HCT116 (cell line): ENCODE measurements around the gene RIPPLY2. TPM values are rescaled to one million over a fixed set of nuclear protein-coding genes. Genes with fewer than 3 reads are reported as not detected.
"Not testable (repeated sequence)": the region's sequence is repeated elsewhere in the genome, so short reads cannot be mapped to it uniquely, and the experiment has no call there.

Experiments used
- ATAC-seq: fragments of 200-7000 bp; cut with Tn5 transposase; 2 replicates; pipeline ENCODE4 v1.9.1; 2020; ENCODE audit warnings: mild to moderate bottlenecking, moderate library complexity
- BruUV-seq: library from RNA; stranded (reverse); fragments of 400-500 nt; replicated peaks from 2 replicates; lab custom pipeline; 2021; lab: Mats Ljungman, UMichigan
- CTCF ChIA-PET: fragments of 300-600 bp; sonication (Branson Sonifier 250); formaldehyde crosslinking; loops from one replicate; lab custom pipeline; 2021; ENCODE audit warnings: antibody characterized with exemption; lab: Charles Lee
- POLR2A ChIA-PET: fragments of 300-600, 350-600 bp; sonication (Branson Sonifier 250); formaldehyde crosslinking; loops from one replicate; lab custom pipeline; 2021; ENCODE audit warnings: antibody characterized with exemption; lab: Charles Lee
- RAD21 ChIA-PET, 2 experiments: fragments of 300-600 bp; sonication (Branson Sonifier 250); formaldehyde crosslinking; loops; one replicate each; lab custom pipeline; 2023; ENCODE audit warnings: low total read pairs in 2 of 2; ENCODE audit not compliant: uncharacterized antibody in 2 of 2, unreplicated experiment in 2 of 2, low non-redundant PET in 1 of 2; lab: Charles Lee
- DNase-seq: peaks from one replicate; pipeline ENCODE4 v3.0.0-alpha.2; 2010; ENCODE audit warnings: low read depth, low spot score
- H2AFZ ChIP-seq: fragments of 200-600 bp; shearing (Covaris generic), sonication (generic); 2 replicates; pipeline ENCODE4 v1.6.1; 2017; ENCODE audit warnings: low read depth, mixed run types, mixed read lengths, antibody characterized with exemption, low read length; ENCODE audit not compliant: poor library complexity, severe bottlenecking
- H3K27ac ChIP-seq: 2 replicates; pipeline ENCODE4 v1.5.1; 2012; ENCODE audit warnings: low read depth, low read length
- H3K27me3 ChIP-seq: fragments of 200-600 bp; sonication (generic); 2 replicates; pipeline ENCODE4 v1.6.1; 2016; ENCODE audit warnings: mixed run types, low read length, mixed read lengths; ENCODE audit not compliant: insufficient read depth
- H3K36me3 ChIP-seq, 2 experiments: fragments of 200-500 bp in 1 of 2; fragments of 200-600 bp in 1 of 2; sonication (Bioruptor generic) in 1 of 2; sonication (generic) in 1 of 2; 2 replicates each; pipeline versions ENCODE4 v1.5.1 to v1.6.1; 2014 to 2016; ENCODE audit warnings: low read length in 2 of 2, inconsistent platforms in 1 of 2, mixed read lengths in 1 of 2, mixed run types in 1 of 2; ENCODE audit not compliant: insufficient read depth in 2 of 2, control insufficient read depth in 1 of 2
- H3K4me1 ChIP-seq, 2 experiments: fragments of 200-600 bp in 1 of 2; sonication (generic) in 1 of 2; 2 replicates each; pipeline versions ENCODE4 v1.5.1 to v1.6.1; 2012 to 2017; ENCODE audit warnings: low read length in 2 of 2, inconsistent platforms in 1 of 2, mild to moderate bottlenecking in 1 of 2, mixed read lengths in 1 of 2, mixed run types in 1 of 2, moderate library complexity in 1 of 2; ENCODE audit not compliant: insufficient read depth in 2 of 2, control insufficient read depth in 1 of 2
- H3K4me2 ChIP-seq: fragments of 200-600 bp; sonication (generic); 2 replicates; pipeline ENCODE4 v1.6.1; 2017; ENCODE audit warnings: mixed run types, low read length, mixed read lengths
- H3K4me3 ChIP-seq, 2 experiments: fragments of 200-600 bp in 1 of 2; sonication (generic) in 1 of 2; replicated peaks in 1 of 2; 2 replicates each; pipeline ENCODE4 v1.5.1; 2011 to 2016; ENCODE audit warnings: low read length in 2 of 2, control low read depth in 1 of 2, low read depth in 1 of 2, mild to moderate bottlenecking in 1 of 2, mixed read lengths in 1 of 2, mixed run types in 1 of 2
- H3K79me2 ChIP-seq: fragments of 200-600 bp; sonication (generic); 2 replicates; pipeline ENCODE4 v1.6.1; 2017; ENCODE audit warnings: mild to moderate bottlenecking, mixed run types, low read length, moderate library complexity, mixed read lengths; ENCODE audit not compliant: insufficient read depth
- H3K9ac ChIP-seq: fragments of 200-600 bp; sonication (generic); 2 replicates; pipeline ENCODE4 v1.6.1; 2016; ENCODE audit warnings: low read length, mixed read lengths
- H3K9me2 ChIP-seq: fragments of 200-600 bp; sonication (generic), shearing (Covaris generic); 2 replicates; pipeline ENCODE4 v1.6.1; 2017; ENCODE audit warnings: mixed run types, mild to moderate bottlenecking, moderate library complexity; ENCODE audit not compliant: insufficient read depth
- H3K9me3 ChIP-seq, 2 experiments: fragments of 200-500 bp in 1 of 2; fragments of 200-600 bp in 1 of 2; sonication (Bioruptor generic) in 1 of 2; sonication (generic) in 1 of 2; 2 replicates each; pipeline ENCODE4 v1.6.1; 2014 to 2017; ENCODE audit warnings: low read length in 2 of 2, mixed read lengths in 2 of 2, inconsistent platforms in 1 of 2, low read depth in 1 of 2, mild to moderate bottlenecking in 1 of 2, mixed run types in 1 of 2, moderate library complexity in 1 of 2; ENCODE audit not compliant: control insufficient read depth in 1 of 2, insufficient read depth in 1 of 2
- H4K20me1 ChIP-seq: fragments of 200-600 bp; sonication (generic), shearing (Covaris generic); 2 replicates; pipeline ENCODE4 v1.6.1; 2017; ENCODE audit warnings: mixed run types, mild to moderate bottlenecking, moderate library complexity; ENCODE audit not compliant: insufficient read depth
- FOSL1 ChIP-seq: IDR thresholded peaks from 2 replicates; pipeline ENCODE4 v1.6.1; 2012; ENCODE audit warnings: low read depth
- MAX ChIP-seq: IDR thresholded peaks from 2 replicates; pipeline ENCODE4 v1.6.1; 2012
- POLR2A ChIP-seq: IDR thresholded peaks from 2 replicates; pipeline ENCODE4 v1.7.0; 2011; ENCODE audit warnings: borderline replicate concordance; ENCODE audit not compliant: insufficient read depth, insufficient read length; ENCODE audit errors: extremely low read depth
- RAD21 ChIP-seq: IDR thresholded peaks from 2 replicates; pipeline ENCODE4 v1.6.1; 2012; ENCODE audit warnings: low read depth, mild to moderate bottlenecking
- SP1 ChIP-seq: IDR thresholded peaks from 2 replicates; pipeline ENCODE4 v1.6.1; 2012; ENCODE audit warnings: low read depth
- TCF7L2 ChIP-seq: IDR thresholded peaks from 2 replicates; pipeline ENCODE4 v1.7.0; 2011; ENCODE audit warnings: borderline replicate concordance, inconsistent platforms; ENCODE audit not compliant: insufficient read depth, insufficient read length; ENCODE audit errors: extremely low read depth
- ZBTB33 ChIP-seq: IDR thresholded peaks from 2 replicates; pipeline ENCODE4 v1.6.1; 2011; ENCODE audit warnings: mild to moderate bottlenecking, low read length, moderate library complexity; ENCODE audit not compliant: insufficient replicate concordance; ENCODE audit errors: extremely low read depth
- ZNF274 ChIP-seq: fragments of 200-500 bp; sonication (Bioruptor generic); IDR thresholded peaks from 2 replicates; pipeline ENCODE4 v1.6.1; 2014; ENCODE audit warnings: mild to moderate bottlenecking, low read depth, low read length, inconsistent platforms
- intact Hi-C: fragments of 100-400 bp; cut with micrococcal nuclease; formaldehyde crosslinking; loops from 2 replicates; pipeline ENCODE4 v1.10.0; 2022
- total RNA-seq: library from RNA; stranded (reverse); gene quantifications from one replicate; pipeline ENCODE4 v1.2.1, GENCODE V29; 2021; ENCODE audit not compliant: unreplicated experiment

Gene RIPPLY2
- total RNA-seq, 1 experiment from 2014 or later = not detected

GRCh38 chr6:83897094-83897493, 43.9 kb downstream of the RIPPLY2 start:
- RAD21 ChIA-PET, H3K9ac ChIP-seq, H3K4me3 ChIP-seq, H3K9me2 ChIP-seq, H2AFZ ChIP-seq, H3K4me2 ChIP-seq, H3K79me2 ChIP-seq, POLR2A ChIA-PET, BruUV-seq, H4K20me1 ChIP-seq, DNase-seq, ATAC-seq, H3K27ac ChIP-seq, CTCF ChIA-PET, intact Hi-C loops, H3K27me3 ChIP-seq, H3K36me3 ChIP-seq, H3K4me1 ChIP-seq, H3K9me3 ChIP-seq: not testable (repeated sequence)

GRCh38 chr6:83901624-83902023, 48.5 kb downstream of the RIPPLY2 start:
- DNase-seq (no peak), ATAC-seq (no peak)
- no peak overlapping the region for H3K4me3 ChIP-seq
- H3K9me2 ChIP-seq = no peaks in the 10 kb centered on the region
- no TSS peak for BruUV-seq
- CTCF ChIA-PET = no interaction called here
- H3K27ac ChIP-seq = no peak overlapping the region
- H3K4me2 ChIP-seq = no peak overlapping the region
- TF ChIP-seq RAD21 = no peak
- no peak for TF ChIP-seq ZNF274
- no peak for TF ChIP-seq FOSL1
- TF ChIP-seq MAX = no peak
- no peak for TF ChIP-seq POLR2A
- no peak for TF ChIP-seq ZBTB33
- no peak for TF ChIP-seq TCF7L2
- TF ChIP-seq SP1 = no peak
- POLR2A ChIA-PET = no interaction called here
- intact Hi-C loops = loop anchor here (5.0 kb wide), 1 partner anchor 404 kb away; no protein-coding TSS in a partner anchor
- no peaks in the 10 kb centered on the region for H3K4me1 ChIP-seq
- H3K27me3 ChIP-seq = no peaks in the 10 kb centered on the region
- H2AFZ ChIP-seq = no peak overlapping the region
- H3K9me3 ChIP-seq = no peaks in the 10 kb centered on the region
- H4K20me1 ChIP-seq = no peaks in the 10 kb centered on the region
- H3K9ac ChIP-seq = no peak overlapping the region
- no peaks in the 10 kb centered on the region for H3K36me3 ChIP-seq
- H3K79me2 ChIP-seq = peaks cover 9% of the 10 kb centered on the region; the same call in 1 of the 2 replicates
- RAD21 ChIA-PET = no interaction called here
